ENCODE measurements around the gene KSR1.

The KSR1 gene

DNA sequence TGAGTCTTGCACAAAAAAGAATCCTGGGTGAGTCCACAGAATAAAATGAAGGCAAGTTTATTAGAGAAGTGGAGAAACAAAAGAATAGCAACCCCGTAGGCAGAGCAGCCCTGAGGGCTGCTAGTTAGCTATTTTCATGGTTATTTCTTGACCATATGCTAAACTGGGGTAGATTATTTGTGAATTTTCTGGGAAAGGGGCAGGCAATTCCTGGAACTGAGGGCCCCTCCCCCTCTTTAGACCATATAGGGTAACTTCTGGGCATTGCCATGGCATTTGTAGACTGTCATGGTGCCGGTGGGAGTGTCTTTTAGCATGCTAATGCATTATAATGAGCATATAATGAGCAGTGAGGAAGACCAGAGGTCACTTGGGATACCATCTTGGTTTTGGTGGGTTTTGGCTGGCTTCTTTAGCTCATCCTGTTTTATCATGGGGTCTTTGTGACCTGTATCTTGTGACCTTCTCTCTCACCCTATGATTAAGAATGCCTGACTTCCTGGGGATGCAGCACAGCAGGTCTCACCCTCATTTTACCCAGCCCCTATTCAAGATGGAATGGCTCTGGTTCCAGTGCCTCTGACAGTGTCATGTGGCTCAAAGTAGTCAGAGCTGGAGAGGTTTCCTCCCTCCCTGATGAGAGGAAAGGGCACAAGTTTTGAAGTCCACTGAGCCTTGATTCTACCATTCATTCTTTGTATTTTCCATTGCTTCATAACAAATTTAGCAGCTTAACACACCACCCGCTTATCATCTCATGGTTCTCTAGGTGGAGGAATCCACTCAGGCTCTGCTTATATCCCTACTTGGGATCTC lies 119.1 kb downstream of the KSR1 start:
- DNase-seq = no peak

DNA sequence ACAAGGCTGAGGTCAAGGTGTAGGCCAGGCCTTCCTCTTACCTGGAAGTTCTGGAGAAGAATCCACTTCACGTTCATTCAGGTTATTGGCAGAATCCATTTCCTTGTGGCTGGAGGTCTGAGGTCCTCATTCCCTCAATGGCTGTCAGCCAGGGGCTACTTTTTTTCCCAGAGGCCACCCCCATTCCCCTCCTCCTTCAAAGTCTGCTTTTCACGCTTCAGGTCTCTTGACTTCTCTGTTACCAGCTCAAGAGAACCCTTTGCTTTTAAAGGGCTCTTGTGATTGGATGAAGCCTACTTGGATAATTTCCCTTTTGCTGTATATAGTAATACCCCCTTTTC lies 119.6 kb downstream of the KSR1 start:
- no peak for DNase-seq

DNA sequence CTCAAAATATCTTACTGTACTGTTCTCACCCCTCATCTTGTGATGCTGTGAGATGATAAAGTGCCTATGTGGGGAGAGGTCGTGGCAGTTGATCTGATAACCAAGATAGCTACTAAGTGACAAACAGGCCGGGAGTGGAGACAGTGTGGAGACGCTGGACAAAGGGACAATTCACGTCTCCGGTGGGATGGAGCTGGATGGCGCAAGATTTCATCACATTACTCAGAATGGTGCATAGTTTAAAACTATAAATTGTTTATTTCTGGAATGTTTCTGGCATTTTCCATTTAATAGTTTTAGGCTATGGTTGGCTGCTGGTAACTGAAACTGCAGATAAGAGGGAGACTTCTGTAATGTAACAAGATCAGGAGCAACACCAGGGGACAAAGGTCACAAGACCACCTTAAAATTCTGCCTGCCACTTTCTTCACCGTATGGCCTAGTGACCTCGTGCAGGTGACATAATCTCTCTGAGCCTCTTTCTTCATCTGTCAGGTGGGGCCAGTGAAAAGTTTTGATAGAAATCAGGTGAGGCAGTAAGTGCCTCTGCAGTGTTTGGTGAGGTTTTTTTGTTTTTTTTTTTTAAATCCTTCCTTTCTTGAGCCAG lies 120.3 kb downstream of the KSR1 start:
- no peak for DNase-seq

DNA sequence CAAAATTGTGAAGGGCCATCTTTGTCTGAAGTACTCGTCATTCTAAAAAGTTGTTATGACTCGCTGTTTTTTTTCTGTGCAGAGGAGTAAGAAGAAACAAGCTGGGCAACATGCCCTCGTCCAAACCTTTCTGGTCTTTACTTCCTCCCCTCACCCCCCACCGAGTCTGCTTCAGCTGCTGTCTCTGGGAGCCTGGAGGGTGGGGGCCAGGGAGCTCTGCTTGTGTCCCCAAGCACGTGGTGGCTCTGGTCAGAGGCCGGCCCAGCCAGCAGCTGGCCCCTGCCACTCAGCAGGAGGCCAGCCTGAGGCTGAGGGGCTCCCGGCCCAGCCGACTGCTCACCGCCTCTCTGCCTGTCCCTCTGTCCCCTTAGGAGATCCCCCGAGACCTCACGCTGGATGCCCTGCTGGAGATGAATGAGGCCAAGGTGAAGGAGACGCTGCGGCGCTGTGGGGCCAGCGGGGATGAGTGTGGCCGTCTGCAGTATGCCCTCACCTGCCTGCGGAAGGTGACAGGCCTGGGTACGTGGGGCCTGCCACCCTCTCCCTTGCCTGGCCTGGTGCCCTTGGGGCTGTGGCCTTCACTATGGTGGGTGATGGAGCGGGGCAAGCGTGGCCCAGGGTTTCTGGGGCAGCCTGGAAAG lies 121.0 kb downstream of the KSR1 start:
- DNase-seq = no peak

DNA sequence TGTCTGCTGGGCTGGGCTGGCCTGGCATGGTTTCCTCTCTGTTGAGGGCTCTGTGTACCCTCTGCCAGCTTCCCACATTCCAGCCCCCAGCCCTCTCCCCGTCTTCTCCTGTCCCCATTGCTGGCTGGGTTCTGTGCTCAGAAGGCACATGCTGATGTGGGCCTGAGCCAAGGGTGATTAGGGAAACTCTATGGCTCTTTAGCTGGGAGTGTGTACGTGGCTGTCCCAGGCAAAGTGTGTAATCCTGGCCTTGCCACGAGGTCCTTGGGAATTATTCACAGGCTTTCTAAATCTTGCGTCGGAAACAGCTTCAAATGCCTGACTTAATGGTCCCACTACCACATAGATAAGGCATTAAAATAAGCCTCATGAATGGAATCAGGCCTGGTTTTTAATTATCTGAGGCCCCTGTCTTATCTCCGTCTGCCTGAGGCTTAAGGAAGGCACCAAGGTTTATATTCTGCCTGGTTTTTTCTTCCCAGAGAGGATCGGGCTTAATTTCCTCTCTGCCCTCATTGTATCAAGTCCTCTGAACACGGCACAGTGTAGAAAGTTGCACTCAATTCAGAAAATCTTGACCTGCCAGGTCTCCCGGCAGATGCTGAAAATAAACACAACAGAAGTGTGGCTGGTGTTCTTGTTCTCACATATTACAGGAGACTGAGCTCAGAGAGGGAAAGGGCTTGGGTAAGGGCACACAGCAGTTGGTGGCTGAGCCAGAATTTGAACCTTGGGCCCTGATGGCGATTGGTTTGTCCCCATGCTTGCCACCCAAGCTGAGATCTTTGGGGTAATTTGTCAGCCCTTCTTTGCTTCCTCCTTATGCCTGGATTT lies 121.9 kb downstream of the KSR1 start:
- DNase-seq = no peak

DNA sequence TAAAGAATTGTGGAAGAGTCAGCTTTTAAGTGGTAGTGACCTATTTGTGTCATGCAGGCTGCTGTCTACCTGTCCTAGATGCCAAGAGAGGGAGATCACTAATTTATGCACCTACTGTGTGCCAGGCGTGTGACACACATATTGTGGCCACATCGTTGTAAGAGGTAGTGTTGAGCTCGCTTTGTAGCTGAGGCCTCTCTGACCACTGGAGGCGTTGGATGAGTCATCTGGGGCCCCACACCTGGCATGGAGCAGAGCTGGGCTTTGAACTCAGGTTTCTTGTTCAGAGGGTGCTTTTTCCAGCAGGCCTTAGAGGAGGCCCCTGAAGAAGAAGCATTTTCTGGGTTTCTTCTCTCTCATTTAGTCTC lies 122.5 kb downstream of the KSR1 start:
- DNase-seq = peak; percentile 77

DNA sequence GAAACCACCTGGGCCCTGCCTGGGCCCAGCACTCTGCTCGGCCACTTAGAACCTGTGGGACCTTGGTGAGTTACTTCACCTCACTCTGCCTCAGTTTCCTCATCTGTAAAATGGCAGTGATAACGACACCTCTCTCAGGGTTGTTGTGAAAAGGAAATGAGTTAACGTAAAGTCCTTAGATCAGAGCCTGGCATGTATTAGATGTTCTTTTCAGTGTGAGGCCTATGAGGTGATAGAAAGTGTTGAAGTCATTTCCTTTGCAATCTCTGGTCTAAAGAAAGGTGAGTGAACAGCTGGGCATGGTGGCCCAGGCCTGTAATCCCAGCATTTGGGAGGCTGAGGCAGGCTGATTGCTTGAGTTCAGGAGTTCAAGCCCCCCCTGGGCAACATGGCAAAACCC lies 123.1 kb downstream of the KSR1 start:
- no peak for DNase-seq

DNA sequence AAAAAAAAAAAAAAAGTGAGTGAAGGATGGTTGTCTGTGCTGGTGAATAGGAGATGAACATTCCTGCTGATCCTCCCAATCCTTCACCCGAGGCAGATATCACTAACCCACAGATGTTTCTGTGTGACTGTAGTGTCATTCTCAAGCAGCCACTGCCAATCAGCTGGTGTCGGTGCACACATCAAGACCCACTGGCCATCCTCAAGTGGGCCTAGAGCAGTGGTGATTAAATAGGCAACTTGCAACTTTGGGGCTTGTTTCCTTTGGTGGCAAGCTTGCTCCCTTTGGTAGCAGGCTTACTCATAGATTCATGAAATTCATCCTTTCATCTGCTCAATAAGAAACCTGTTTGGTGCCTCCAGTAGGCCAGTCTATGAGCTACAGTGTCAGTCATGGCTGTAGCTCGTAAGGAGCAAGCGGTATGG lies 123.7 kb downstream of the KSR1 start:
- DNase-seq = no peak

DNA sequence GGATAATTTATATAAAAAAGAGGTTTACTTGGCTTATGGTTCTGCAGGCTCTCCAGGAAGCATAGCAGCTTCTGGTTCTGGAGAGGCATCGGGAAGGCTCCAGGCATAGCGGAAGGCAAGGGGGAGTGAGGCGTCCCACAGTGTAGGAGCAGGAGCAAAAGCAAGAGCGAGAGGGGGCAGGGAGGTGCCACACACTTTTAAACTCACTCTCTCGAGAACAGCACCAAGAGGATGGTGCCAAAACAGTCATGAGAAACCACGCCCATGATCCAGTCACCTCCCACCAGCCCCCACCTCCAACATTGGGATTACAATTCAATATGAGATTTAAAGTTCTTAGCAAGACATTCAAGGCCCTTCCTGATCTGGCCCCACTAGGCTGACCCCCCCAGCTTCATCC lies 124.8 kb downstream of the KSR1 start:
- DNase-seq = no peak

DNA sequence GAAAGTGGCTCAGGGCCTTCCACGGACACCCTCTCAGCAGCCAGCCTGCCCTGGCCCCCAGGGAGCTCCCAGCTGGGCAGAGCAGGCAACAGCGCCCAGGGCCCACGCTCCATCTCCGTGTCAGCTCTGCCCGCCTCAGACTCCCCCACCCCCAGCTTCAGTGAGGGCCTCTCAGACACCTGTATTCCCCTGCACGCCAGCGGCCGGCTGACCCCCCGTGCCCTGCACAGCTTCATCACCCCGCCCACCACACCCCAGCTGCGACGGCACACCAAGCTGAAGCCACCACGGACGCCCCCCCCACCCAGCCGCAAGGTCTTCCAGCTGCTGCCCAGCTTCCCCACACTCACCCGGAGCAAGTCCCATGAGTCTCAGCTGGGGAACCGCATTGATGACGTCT lies 126.4 kb downstream of the KSR1 start:
- DNase-seq = no peak

DNA sequence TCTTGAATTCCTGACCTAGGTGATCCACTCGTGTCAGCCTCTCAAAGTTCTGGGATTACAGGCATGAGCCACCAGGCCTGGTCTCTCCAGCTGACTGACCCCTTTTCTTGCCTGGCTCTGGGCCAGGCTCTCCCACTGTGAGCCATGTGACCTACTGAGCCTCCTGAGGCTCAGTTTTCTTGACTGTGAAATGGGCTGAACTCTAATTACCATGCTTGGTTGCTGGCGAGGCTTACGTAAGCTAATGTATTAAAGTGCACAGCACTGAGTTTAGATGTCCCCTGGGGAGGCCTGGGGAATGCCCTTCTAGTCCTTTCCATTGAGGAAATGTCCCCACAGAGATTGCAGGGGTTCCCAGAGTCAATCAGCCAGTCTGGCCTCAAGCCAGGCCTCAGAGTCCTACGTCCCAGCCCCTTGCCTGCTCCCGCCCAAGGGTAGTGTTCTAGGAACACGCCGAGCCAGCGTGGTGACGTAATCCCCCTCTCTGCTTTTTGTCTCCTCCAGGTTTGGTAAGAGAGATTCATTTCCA lies 129.0 kb downstream of the KSR1 start:
- no peak for DNase-seq

DNA sequence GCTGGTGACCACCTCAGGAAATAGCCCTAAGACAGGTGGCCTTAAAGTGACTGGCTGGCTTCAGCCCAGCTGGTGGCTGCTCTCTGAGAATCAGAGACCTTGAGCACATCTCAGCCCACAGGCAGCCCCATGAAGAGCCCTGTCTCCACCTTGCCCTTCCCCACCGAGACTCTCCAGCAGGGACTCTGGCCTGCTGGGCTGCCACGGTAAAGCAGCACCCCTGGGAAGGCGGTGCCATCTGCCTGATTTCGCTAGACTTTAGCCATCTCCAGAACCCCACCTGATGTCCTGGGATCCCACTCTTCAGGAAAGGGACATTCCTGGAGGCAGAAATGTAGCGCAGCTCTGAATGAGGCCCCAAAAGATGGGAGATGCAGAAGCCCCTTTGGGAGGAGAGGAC lies 129.5 kb downstream of the KSR1 start:
- DNase-seq = no peak

DNA sequence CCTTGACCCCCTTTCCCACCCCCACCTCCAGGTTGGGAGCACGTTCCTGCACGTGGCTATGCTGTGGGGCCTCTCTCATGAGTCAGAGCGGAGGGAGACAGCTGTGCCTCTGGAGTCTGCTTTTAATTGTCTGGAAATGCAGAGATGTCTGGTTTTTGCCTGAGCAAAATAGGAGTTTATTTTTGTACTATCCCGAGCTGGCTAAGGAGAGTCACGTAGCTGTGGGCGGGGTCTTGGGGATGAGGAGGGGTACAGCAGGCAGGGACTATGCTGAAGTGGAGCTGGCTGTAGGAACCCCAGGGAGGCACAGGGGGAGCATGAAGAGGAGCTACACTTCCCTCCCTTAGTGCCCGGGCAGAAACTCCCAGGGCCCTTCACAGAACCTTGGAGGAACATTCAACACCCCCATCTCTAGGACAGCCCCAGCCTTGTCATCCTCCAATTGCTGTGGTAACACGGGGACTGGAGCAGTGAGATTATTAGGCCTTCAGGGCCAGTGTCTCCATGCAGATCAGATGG lies 130.0 kb downstream of the KSR1 start:
- DNase-seq = no peak

DNA sequence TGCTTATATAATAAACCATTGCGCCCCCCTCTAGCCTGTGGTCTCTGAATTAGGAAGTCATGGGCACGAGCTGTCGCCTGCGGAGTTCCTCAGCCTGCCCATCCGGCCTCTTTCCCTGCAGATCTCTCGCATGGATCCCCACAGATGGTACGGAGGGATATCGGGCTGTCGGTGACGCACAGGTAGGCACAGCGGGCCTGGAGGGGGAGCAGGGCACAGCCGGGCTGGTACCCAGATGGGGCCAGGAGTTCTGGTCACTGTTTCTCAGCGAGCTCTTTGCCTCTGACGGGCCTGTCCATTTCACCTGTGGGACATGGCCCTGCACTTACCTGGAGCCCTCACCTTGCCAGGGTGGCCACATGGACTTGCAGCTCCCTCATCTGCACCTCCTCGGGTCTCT lies 132.1 kb downstream of the KSR1 start:
- no peak for DNase-seq

DNA sequence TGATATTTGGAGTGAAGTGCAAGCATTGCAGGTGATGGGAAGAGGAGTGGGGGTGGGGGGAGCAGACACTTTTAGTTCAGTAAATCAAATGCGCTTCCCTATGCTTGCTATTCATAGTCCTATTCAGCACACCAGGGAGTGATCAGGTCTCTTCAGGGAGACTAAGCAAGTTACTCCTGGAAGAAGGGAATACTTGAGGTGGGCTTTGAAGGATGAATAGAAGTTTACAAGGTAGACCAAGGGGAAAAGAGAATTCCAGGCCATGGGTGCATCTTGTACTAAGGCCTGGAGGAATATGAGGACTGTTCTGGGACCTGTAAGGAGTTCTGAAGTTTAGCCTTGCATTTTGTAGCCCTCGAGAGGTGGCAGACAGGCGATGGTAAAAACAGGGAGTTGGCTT lies 134.6 kb downstream of the KSR1 start:
- DNase-seq = no peak

DNA sequence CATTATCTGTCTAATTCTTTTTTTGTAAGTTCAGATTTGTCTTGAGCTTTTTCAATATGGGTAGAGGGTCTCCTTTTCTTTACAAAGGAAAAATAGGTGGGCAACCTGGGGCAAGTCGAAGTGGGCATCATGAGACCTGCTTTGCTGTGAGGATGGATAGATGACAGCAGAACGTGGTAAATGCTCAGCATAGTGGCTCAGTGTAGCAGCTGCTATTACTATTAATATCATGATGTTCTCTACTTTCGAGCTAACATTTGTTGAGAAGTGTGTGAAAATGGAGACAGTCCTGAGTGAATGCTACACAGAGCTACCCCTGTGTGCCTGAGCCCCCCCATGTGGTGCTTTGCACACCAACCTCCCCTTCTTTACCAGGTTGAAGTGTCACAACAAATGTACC lies 135.7 kb downstream of the KSR1 start:
- DNase-seq = no peak

DNA sequence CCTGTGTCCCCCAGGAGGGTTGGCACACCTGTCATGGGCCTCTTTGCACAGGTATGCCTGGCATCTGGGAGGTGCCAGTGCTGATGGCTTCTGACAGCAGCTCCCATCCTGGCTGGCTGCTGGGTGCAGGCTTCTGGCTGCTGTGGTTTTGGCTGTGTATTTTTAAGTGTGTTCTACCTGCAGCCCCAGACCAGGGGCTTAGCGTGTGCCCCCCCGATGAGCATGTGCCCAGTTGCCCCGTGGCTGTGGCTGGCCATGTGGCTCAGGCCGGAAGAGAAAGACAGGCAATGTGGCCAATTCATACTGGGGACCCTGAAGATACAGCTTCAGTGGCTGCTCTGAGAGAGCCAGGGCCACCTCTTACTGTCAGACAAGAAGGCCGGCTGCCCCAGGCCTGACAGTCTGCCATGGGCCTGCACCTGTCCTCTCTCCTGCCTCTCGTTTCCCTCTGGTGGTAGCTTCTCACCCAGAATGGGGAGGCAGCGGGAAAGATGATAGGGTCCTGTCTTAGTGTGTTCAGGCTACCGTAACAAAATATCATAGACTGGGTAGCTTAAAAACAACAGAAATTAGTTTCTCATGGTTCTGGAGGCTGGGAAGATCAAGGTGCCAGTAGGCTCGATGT lies 137.1 kb downstream of the KSR1 start:
- no peak for DNase-seq

DNA sequence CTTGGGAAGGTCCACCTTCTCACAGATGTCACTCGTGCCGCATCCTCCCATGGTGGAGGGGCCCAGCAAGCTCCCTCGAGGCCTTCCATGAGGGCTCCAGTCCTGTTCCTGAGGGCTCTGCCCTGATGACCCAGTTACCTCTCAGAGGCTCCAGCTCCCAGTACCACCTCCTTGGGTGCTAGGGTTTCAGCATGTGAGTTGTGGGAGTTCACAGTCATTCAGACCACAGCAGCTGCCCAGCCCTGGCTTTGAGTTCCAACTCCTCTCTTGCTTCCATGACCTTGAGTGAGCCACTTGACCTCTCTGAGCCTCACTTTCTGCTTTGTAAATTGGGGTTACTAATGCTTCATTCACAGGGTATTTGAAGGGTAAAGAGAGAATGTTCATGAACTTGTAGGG lies 137.6 kb downstream of the KSR1 start:
- DNase-seq = no peak

DNA sequence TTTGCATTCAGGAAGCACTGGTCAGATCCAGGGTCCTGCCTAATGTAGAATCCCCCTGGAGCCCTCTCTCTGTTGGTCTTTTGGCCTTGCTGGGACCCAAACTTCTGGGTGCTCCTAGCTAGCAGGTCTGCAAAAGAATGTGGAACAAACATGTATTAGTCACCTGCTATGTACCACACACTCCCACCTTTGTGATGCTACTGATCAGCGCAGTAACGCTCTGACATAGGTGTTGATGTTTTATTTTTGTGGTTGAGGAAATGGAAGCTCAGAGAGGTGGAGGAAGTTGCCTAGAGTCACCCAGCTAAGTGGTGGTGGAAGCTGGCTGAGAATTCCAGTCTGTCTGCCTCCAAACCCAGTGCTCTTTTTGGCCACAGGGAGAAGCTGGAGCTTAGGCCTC lies 139.0 kb downstream of the KSR1 start:
- DNase-seq = no peak

DNA sequence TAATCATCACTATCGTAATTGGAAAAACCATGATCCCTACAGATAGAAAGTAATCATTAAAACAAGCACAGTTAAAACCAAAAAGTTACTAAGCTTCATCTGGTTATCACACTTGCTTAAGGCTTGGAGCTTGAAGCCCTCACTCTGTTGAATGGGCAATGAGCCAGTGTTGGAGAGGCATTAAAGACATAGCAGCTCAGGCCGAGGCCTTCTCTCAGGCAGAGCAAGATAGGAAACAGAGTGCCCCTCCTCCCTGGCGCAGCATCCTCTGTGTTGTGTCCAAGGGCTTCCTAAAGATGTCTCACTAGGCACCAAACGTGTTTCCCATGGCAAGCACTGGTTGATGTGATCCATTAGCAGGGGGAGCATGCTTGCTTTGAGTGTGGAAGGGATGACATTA lies 139.8 kb downstream of the KSR1 start:
- no peak for DNase-seq

DNA sequence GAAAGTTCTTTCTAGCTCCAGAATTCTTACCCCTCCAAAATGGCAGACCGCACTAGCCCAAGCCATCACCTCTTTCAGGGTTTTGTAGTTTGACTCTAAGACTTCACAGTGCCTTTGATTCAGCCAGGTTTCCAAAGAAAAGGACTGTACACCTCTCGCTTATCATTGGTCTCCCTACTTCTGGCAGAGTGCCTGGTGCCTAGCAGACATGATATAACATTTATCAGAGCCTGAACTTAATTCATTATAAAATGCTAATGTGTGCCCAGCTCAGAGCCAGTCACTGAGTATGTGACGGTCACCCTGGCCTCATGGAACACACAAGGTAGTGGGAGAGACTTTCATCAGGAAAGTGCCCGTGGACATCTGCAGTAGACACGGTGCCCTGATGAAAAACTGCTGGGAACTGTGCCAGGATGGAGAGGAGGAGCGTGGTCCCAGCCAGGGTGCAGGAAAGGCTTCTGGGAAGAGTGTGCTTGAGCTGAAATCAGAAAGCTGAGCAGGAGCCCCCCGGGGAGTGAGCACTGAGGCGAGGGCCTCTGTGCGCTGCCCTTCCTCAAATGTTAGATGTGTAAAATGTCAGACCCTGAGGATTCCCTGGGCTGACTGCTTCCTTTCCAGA lies 140.4 kb downstream of the KSR1 start:
- DNase-seq = no peak

DNA sequence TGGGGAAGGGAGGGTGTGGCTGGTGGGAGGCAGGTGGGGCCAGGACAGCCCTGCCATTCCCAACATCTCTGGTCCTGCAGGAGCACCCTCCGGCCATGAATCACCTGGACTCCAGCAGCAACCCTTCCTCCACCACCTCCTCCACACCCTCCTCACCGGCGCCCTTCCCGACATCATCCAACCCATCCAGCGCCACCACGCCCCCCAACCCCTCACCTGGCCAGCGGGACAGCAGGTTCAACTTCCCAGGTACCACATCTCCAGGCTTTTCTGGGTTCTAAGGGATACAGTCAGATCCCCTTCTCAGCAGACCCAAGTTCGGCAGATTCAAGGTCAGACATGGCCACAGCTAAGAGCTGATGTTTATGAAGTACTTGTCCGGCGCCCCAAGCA lies 140.9 kb downstream of the KSR1 start:
- DNase-seq = no peak
